HG02610 (cell line): ENCODE data around the gene EIF2S2.
A peak's percentile ranks its signal among the peaks of the same experiment; 100 is the strongest.
"Not testable (repeated sequence)": the region's sequence is repeated elsewhere in the genome, so short reads cannot be mapped to it uniquely, and the experiment has no call there.

Experiments
- ATAC-seq: cut with Tn5 transposase; IDR thresholded peaks from one replicate; pipeline ENCODE4 v1.9.1; 2021; ENCODE audit warnings: mild to moderate bottlenecking, moderate library complexity; ENCODE audit not compliant: unreplicated experiment

EIF2S2 gene

GRCh38 chr20:34111702-34112599 is at the start of gene EIF2S2:
Gene EIF2S2 (minus strand): TSS chr20:34112243. CDS start chr20:34112110, 133 bp downstream.
- peak; percentile 84 for ATAC-seq

DNA sequence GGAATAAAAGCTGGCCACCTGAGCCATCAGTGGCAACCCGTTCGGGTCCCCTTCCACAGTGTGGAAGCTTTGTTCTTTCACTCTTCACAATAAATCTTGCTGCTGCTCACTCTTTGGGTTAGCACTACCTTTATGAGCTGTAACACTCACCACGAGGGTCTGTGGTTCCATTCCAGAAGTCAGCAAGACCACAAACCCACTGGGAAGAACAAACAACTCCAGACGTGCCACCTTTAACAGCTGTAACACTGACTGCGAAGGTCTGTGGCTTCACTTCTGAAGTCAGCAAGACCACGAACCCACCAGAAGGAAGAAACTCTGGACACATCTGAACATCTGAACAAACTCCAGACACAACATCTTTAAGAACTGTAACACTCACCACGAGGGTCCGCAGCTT is 45.7 kb upstream of the EIF2S2 start:
- not testable (repeated sequence) for ATAC-seq

DNA sequence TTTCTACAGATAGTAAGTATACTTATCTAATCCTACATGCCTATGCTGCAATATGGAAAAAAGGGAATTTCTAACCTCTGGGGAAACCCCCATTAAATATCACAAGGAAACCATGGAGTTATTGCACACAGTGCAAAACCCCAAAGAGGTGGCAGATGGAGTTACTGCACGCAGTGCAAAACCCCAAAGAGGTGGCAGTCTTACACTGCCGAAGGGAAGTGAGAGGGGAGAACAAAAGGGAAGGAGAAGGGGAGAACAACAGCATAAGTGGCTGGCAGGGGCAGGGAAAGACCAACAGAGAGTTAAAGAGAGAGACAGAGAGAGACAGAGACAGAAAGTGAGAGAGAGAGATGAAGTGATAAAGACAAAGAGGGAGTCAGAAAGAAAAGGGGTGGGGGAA is 43.8 kb upstream of the EIF2S2 start:
- ATAC-seq: no peak

DNA sequence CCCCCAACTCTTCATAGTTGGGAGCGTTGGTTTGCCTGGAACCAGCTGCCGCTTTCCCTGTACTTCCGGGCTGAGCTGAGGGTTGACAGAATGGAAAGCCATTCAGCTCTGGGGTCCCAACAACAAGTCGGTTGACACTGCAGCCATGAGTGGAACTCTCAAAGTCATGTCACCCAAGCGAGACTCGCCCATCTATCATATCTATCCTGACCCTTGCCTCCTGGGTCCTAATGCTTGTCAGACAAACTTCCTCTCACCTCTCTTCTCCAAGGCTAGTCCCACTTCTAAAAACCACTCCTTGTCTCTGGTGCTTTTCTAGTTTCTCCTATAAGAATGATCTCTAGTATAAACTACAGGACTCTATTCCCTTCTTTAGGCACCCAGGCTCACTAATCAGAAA is 41.1 kb upstream of the EIF2S2 start:
- not testable (repeated sequence) for ATAC-seq

DNA sequence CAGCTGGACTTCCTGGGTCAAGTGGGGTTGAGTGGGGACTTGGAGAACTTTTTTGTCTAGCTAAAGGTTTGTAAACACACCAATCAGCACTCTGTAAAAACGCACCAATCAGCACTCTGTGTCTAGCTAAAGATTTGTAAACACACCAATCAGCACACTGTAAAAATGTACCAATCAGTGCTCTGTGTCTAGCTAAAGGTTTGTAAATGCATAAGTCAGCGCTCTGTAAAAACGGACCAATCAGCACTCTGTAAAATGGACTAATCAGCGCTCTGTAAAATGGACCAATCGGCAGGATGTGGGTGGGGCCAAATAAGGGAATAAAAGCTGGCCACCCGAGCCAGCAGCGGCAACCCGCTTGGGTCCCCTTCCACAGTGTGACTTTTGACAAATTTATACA is 40.0 kb upstream of the EIF2S2 start:
- ATAC-seq: not testable (repeated sequence)

DNA sequence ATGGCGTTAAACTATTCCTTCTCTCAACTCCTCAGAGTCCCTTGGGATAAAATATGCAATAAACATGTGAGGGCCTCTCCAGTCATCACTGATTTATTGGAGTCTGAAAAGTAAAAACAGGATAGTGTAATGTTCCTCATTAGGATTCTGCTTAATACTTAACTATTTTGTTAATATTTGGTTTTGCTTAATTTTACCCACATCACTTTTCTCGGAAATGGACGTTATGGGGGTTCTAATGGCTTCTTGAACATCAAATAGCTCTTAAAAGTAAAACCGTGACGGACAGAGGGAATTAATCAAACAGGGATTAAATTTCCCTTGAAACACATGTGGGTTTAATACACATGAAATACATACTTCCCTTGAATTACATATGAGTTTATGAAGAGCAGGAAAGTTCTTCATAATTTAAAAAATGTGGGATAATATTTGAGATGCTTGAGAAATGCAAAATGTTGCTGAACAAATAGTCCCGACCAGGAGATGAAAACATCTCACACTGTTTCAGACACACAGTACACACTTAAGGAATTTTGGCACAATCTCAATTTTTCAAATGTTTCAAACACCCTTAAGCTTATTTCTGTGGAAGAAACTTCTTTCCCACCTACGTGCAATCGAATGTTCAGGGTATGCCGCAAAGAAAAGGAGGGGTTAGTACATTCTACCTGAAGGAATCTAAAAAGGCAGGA is 38.4 kb upstream of the EIF2S2 start:
- ATAC-seq: no peak

DNA sequence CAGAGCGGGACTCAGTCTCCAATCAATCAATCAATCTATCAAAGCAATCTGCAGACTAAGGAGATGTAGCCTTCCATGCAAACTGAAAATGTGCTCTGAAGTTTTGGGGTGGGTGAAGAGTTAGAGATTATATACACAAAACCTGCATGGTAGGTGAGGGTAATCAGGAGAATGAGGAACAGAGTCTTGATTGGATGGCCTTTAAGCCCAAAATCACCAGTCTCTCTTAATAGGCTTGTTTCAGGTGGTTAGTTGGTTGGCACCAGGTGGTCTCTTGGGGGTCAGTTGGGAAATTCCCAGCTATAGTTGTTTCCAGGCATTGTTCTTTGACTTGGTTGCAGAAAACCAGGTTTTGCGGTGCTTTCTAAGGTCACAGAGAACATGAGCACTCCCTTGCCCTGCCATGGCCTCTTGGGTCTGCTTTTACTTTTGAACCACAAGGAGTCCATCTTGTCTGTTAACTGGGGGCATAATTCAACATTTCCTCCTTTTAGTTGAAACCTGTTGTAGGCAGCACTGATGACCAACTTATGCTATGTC is 33.3 kb upstream of the EIF2S2 start:
- no peak for ATAC-seq

DNA sequence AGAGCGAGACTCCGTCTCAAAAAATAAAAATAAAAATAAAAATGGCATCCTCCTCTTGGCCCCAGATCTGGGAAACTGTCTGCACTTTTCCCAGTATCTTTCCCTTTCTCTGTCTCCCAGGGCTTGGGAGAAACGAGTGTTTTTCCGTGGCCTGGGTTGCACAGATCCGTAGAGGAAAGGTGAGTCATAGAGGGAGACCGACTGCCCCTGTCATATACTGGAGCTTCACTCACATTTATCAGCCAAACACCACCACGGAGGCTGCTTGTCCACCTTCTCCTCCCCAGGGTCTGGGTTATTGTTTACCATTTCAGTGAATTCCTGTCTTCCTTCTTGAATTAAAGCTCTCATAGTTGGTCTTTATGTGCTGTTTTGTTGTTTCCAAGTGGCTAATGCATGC is 31.9 kb upstream of the EIF2S2 start:
- no peak for ATAC-seq

DNA sequence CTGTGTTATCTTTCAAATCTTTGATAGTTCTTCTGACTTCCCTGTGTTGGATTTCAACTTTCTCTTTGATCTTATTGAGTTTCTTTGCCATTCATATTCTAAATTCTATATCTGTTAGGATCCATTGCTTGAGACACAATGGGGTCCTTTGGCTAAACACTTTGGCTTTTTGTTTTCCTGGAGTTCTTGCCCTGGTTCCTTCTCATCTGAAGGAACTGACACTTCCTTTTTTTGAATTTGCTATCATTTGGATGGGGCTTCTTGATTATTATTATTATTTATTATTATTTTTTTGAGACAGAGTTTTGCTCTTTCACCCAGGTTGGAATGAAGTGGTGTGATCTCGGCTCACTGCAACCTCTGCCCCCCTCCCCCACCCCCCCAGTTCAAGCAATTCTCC is 30.1 kb upstream of the EIF2S2 start:
- no peak for ATAC-seq

GRCh38 chr20:34141293-34141692 is 29.2 kb upstream of the EIF2S2 start:
- no peak for ATAC-seq

DNA sequence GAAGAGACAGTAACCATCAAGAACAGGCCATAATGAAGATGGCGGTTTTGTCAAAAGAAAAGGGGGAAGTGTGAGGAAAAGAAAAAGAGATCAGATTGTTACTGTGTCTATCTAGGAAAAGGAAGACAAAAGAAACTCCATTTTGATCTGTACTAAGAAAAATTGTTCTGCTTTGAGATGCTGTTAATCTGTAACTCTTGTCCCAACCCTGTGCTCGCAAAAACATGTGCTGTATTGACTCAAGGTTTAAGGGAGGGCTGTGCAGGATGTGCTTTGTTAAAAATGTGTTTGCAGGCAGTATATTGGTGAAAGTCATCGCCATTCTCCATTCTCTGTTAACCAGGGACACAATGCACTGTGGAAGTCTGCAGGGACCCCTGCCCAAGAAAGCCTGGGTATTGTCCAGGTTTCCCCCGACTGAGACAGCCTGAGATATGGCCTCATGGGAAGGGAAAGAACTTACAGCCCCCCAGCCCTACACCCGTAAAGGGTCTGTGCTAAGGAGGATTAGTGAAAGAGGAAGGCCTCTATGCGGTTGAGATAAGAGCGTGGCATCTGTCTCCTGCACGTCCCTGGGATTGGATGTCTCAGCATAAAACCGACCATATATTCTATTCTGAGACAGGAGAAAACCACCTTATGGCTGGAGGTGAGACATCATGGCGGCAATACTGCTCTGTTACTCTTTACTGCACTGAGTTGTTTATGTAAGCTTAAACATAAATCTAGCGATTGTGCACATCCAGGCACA is 23.7 kb upstream of the EIF2S2 start:
- not testable (repeated sequence) for ATAC-seq

- ATAC-seq: not testable (repeated sequence)
Observed at GRCh38 chr20:34133365-34133860, 21.4 kb upstream of the EIF2S2 start.

DNA sequence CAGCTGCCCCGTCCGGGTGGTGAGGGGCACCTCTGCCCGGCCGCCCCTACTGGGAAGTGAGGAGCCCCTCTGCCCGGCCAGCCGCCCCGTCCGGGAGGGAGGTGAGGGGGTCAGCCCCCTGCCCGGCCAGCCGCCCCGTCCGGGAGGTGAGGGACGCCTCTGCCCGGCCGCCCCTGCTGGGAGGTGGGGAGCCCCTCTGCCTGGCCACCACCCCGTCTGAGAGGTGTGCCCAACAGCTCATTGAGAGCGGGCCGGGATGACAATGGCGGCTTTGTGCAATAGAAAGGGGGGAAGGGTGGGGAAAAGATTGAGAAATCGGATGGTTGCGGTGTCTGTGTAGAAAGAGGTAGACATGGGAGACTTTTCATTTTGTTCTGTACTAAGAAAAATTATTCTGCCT is 20.9 kb upstream of the EIF2S2 start:
- not testable (repeated sequence) for ATAC-seq

DNA sequence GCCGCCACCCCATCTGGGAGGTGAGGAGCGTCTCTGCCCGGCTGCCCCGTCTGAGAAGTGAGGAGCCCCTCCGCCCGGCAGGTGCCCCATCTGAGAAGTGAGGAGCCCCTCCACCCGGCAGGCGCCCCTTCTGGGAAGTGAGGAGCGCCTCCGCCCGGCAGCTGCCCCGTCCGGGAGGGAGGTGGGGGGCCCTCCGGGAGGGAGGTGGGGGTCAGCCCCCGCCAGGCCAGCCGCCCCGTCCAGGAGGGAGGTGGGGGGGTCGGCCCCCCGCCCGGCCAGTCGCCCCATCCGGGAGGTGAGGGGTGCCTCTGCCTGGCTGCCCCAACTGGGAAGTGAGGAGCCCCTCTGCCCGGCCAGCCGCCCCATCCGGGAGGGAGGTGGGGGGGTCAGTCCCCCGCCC is 20.4 kb upstream of the EIF2S2 start:
- not testable (repeated sequence) for ATAC-seq

DNA sequence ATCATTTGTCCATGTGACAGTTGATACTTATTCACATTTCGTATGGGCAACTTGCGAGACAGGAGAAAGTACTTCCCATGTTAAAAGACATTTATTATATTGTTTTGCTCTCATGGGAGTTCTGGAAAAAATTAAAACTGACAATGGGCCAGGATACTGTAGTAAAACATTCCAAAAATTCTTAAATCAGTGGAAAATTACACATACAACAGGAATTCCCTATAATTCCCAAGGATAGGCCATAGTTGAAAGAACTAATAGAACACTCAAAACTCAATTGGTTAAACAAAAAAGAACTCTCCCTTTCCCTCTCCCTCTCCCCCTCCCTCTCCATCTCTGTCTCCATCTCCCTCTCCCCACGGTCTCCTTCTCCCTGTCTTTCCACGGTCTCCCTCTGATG is 19.4 kb upstream of the EIF2S2 start:
- no peak for ATAC-seq

GRCh38 chr20:34129518-34130162 is 17.6 kb upstream of the EIF2S2 start:
- no peak for ATAC-seq

- ATAC-seq: no peak
Observed at GRCh38 chr20:34127792-34128191, 15.7 kb upstream of the EIF2S2 start.

- ATAC-seq: no peak
Observed at GRCh38 chr20:34124469-34125249, 12.6 kb upstream of the EIF2S2 start.

DNA sequence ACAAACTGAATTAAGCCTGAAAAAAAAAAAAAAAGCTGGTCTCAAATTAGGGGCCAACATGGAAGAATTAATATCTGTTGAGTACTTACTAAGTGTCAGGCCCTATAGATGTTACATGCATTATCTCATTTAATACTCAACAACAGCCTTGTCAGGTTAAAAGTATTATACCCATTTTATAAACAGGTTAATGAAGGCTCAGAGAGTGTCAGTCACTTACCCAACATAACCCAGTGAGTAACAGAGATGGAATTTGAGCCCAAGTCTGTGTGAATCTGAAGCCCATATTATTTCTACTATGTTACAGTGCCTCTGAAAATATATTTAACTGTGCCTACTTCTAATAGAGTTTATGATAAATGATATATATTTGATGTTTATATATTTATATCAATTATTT is 11.3 kb upstream of the EIF2S2 start:
- ATAC-seq: no peak
